ENCODE measurements around the gene TMEM178B.

The TMEM178B gene

DNA sequence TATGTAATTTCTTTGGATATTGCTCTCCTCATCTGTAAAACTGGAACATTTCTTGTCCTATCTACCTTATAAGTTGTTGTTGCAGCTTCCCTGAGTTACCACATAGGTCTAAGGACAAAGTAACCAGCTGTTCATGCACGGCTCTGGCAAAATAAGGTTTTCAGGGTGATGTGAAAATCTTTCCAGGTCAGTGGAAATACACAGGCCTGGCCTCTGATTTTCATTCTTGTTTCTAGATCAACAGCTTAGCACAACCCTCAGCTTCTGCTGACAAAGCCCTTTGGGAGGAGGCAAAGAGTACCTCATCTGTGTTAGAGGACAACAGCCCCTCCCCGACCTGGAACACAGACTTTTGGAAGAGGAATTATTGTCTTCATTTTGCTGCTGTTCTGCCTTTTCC, 359.8 kb downstream of the TMEM178B start:
- H3K27ac ChIP-seq (replicated peaks), result no peak overlapping the region
- TF ChIP-seq SPI1 (IDR thresholded peaks at IDR 0.05; ENCODE audit: borderline replicate concordance, low read depth) (no peak), POLR2AphosphoS5 (IDR thresholded peaks at IDR 0.05; ENCODE audit: low read depth) (no peak), GABPA (IDR thresholded peaks at IDR 0.05; ENCODE audit: low read depth) (no peak), REST (IDR thresholded peaks at IDR 0.05; ENCODE audit: insufficient replicate concordance, low read depth) (no peak)
- TF ChIP-seq, protein P1, sequence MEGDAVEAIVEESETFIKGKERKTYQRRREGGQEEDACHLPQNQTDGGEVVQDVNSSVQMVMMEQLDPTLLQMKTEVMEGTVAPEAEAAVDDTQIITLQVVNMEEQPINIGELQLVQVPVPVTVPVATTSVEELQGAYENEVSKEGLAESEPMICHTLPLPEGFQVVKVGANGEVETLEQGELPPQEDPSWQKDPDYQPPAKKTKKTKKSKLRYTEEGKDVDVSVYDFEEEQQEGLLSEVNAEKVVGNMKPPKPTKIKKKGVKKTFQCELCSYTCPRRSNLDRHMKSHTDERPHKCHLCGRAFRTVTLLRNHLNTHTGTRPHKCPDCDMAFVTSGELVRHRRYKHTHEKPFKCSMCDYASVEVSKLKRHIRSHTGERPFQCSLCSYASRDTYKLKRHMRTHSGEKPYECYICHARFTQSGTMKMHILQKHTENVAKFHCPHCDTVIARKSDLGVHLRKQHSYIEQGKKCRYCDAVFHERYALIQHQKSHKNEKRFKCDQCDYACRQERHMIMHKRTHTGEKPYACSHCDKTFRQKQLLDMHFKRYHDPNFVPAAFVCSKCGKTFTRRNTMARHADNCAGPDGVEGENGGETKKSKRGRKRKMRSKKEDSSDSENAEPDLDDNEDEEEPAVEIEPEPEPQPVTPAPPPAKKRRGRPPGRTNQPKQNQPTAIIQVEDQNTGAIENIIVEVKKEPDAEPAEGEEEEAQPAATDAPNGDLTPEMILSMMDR (IDR thresholded peaks at IDR 0.05; ENCODE audit: insufficient read depth, low read length), result no peak
- no peak for DNase-seq (ENCODE audit: low read depth in 1 of 2, low spot score in 1 of 2)
- no peaks in the 10 kb centered on the region for H3K27me3 ChIP-seq (ENCODE audit: insufficient read depth, poor library complexity, severe bottlenecking)
- H3K4me3 ChIP-seq (replicated peaks; ENCODE audit: insufficient read depth, low read length), result no peak overlapping the region

GRCh38 chr7:141436139-141436538, 362.3 kb downstream of the TMEM178B start:
- Histone ChIP-seq H3K27ac (replicated peaks) (no peak overlapping the region), H3K4me3 (replicated peaks; ENCODE audit: insufficient read depth, low read length) (no peak overlapping the region), H3K27me3 (ENCODE audit: insufficient read depth, poor library complexity, severe bottlenecking) (no peaks in the 10 kb centered on the region)
- no peak for DNase-seq (ENCODE audit: low read depth in 1 of 2, low spot score in 1 of 2)
- TF ChIP-seq GABPA (IDR thresholded peaks at IDR 0.05; ENCODE audit: low read depth) (no peak), REST (IDR thresholded peaks at IDR 0.05; ENCODE audit: insufficient replicate concordance, low read depth) (no peak), POLR2AphosphoS5 (IDR thresholded peaks at IDR 0.05; ENCODE audit: low read depth) (no peak), SPI1 (IDR thresholded peaks at IDR 0.05; ENCODE audit: borderline replicate concordance, low read depth) (no peak)
- TF ChIP-seq, protein P1 (IDR thresholded peaks at IDR 0.05; ENCODE audit: insufficient read depth, low read length), result no peak

DNA sequence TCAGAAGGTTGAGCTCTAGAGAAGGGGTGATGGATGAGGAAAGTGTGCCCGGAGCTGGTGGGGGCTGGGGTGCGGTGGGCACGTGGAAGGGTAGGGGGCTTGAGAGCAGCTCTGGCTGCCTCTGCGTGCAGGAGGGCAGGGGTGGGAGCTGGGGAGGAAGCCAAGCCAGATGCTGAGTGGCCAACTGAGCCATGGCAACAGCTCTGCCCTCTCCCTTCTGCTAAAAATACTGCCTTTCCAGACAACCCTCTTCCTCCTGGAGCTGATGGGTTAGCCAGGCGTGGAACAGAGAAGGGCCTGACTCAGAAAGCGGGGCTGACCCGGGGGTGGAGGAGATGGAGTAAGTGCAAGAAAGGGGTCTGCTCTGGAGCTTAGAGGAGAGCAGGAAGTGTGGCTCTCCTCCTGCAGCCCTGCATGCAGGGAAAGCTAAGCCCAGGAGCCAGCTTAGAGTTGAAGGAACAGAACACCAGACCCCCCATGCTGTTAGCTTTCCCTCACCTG, 362.8 kb downstream of the TMEM178B start:
- DNase-seq (ENCODE audit: low read depth in 1 of 2, low spot score in 1 of 2), result no peak
- Histone ChIP-seq H3K4me3 (replicated peaks; ENCODE audit: insufficient read depth, low read length) (no peak overlapping the region), H3K27ac (replicated peaks) (no peak overlapping the region), H3K27me3 (ENCODE audit: insufficient read depth, poor library complexity, severe bottlenecking) (no peaks in the 10 kb centered on the region)
- TF ChIP-seq POLR2AphosphoS5 (IDR thresholded peaks at IDR 0.05; ENCODE audit: low read depth) (no peak), SPI1 (IDR thresholded peaks at IDR 0.05; ENCODE audit: borderline replicate concordance, low read depth) (no peak), REST (IDR thresholded peaks at IDR 0.05; ENCODE audit: insufficient replicate concordance, low read depth) (no peak), GABPA (IDR thresholded peaks at IDR 0.05; ENCODE audit: low read depth) (no peak)
- TF ChIP-seq, protein P1 (IDR thresholded peaks at IDR 0.05; ENCODE audit: insufficient read depth, low read length), result no peak
